Upper lobe of left lung (tissue), 6 donors: ENCODE measurements around the gene GLO1. TPM values are rescaled to one million over a fixed set of nuclear protein-coding genes. Genes with fewer than 3 reads are reported as not detected.

ENCODE experiments used
- ATAC-seq, 2 donors: fragments of 200-7000 bp; cut with Tn5 transposase; one replicate each; pipeline ENCODE4 v1.9.1; 2022; ENCODE audit warnings: mild to moderate bottlenecking in 2 of 2, moderate library complexity in 2 of 2; ENCODE audit not compliant: low FRiP score in 2 of 2
- DNase-seq, 2 donors: peaks; one replicate each; pipeline ENCODE4 v3.0.0-alpha.2; 2019 to 2020
- H3K27ac ChIP-seq, 4 donors: fragments of 200-600 bp; sonication (generic); one replicate each; pipeline ENCODE4 v1.5.1; 2016 to 2019
- H3K27me3 ChIP-seq, 4 donors: fragments of 200-600 bp; sonication (generic); one replicate each; pipeline ENCODE4 v1.5.1; 2017 to 2019
- H3K36me3 ChIP-seq, 4 donors: fragments of 200-600 bp; sonication (generic); one replicate each; pipeline ENCODE4 v1.5.1; 2016 to 2019
- H3K4me1 ChIP-seq, 4 donors: fragments of 200-600 bp; sonication (generic); one replicate each; pipeline ENCODE4 v1.5.1; 2018 to 2019
- H3K4me3 ChIP-seq, 4 donors: fragments of 200-600 bp; sonication (generic); one replicate each; pipeline ENCODE4 v1.5.1; 2017 to 2019; ENCODE audit warnings: mild to moderate bottlenecking in 2 of 4, moderate library complexity in 1 of 4
- H3K9me3 ChIP-seq, 4 donors: fragments of 200-600 bp; sonication (generic); one replicate each; pipeline ENCODE4 v1.5.1; 2018 to 2019
- EP300 ChIP-seq, 4 donors: sonication (generic); formaldehyde crosslinking; IDR thresholded peaks; one replicate each; pipeline ENCODE4 v1.5.1; 2017; ENCODE audit warnings: antibody characterized with exemption in 4 of 4, control low read depth in 2 of 4
- POLR2A ChIP-seq, 4 donors: fragments of 450-650 bp; IDR thresholded peaks; one replicate each; pipeline ENCODE4 v1.5.1; 2016 to 2017; ENCODE audit warnings: antibody characterized with exemption in 4 of 4, mild to moderate bottlenecking in 2 of 4
- POLR2AphosphoS5 ChIP-seq, 2 donors: sonication (generic); formaldehyde crosslinking; IDR thresholded peaks; one replicate each; pipeline ENCODE4 v1.5.1; 2017; ENCODE audit warnings: antibody characterized with exemption in 2 of 2
- WGBS, 2 donors: methylation state at CpG; one replicate each; pipeline ENCODE4 v1.1.5; 2017 to 2018; 5-methylcytosine and 5-hydroxymethylcytosine counted together
- total RNA-seq, 6 donors: library from RNA; depleted of rRNA in 4 of 6; stranded (reverse); fragments of >200 nt in 4 of 6; gene quantifications; one replicate each; pipeline versions ENCODE4 v1.1.0 to v1.2.1, GENCODE V29; 2016 to 2021
- TF ChIP-seq, protein P1 (sequence below), 6 experiments: fragments of 450-650 bp in 4 of 6; fragments of 200-600 bp in 2 of 6; sonication (generic) in 2 of 6; IDR thresholded peaks; one replicate each; pipeline ENCODE4 v1.5.1; 2016 to 2019; ENCODE audit warnings: antibody characterized with exemption in 6 of 6
- donor health status: DM: no; HTN: no; CAD: no; lungs with moderate emphysema.
- donor health status: DM: no; HTN: yes; CAD: no; lungs with severe emphysema.

The GLO1 gene
- total RNA-seq, result 100 to 1,000 TPM in 1 of 6 donors, 10 to 100 TPM in 5; 25.1 to 111 (median 74.6) TPM

GRCh38 chr6:38702558-38703397 is at the start of gene GLO1:
Gene GLO1 (minus strand): TSS chr6:38703145. CDS start chr6:38703054, 91 bp downstream.
- ATAC-seq (peak; percentile 100), DNase-seq (peak; percentile 98 to 99)
- Histone ChIP-seq H3K27me3 (no peaks in the 10 kb centered on the region), H3K27ac (peak within 1 kb of the TSS; percentile 90 to 96 (median 92)), H3K4me3 (peak within 1 kb of the TSS; percentile 84 to 92 (median 89)), H3K9me3 (peaks cover 0 to 10% (median under 1%) of the 10 kb centered on the region in 4 donors), H3K4me1 (peaks cover 3 to 11% (median 8%) of the 10 kb centered on the region in 4 donors), H3K36me3 (peaks cover 0 to 3% (median 0%) of the 10 kb centered on the region in 4 donors)
- TF ChIP-seq EP300 (IDR thresholded peaks at IDR 0.05) (no peak), POLR2A (IDR thresholded peaks at IDR 0.05) (peak in 3 of 4 donors; percentile 91 to 95 (median 94)), POLR2AphosphoS5 (IDR thresholded peaks at IDR 0.05) (peak; percentile 92 to 99)
- TF ChIP-seq, protein P1, sequence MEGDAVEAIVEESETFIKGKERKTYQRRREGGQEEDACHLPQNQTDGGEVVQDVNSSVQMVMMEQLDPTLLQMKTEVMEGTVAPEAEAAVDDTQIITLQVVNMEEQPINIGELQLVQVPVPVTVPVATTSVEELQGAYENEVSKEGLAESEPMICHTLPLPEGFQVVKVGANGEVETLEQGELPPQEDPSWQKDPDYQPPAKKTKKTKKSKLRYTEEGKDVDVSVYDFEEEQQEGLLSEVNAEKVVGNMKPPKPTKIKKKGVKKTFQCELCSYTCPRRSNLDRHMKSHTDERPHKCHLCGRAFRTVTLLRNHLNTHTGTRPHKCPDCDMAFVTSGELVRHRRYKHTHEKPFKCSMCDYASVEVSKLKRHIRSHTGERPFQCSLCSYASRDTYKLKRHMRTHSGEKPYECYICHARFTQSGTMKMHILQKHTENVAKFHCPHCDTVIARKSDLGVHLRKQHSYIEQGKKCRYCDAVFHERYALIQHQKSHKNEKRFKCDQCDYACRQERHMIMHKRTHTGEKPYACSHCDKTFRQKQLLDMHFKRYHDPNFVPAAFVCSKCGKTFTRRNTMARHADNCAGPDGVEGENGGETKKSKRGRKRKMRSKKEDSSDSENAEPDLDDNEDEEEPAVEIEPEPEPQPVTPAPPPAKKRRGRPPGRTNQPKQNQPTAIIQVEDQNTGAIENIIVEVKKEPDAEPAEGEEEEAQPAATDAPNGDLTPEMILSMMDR (IDR thresholded peaks at IDR 0.05), result no peak
- WGBS, 2 donors, result 0% methylated on average over 23 to 42 of the region's 53 CpGs

GRCh38 chr6:38750968-38751615 is 48.1 kb upstream of the GLO1 start:
- TF ChIP-seq POLR2A (IDR thresholded peaks at IDR 0.05) (no peak), POLR2AphosphoS5 (IDR thresholded peaks at IDR 0.05) (no peak), EP300 (IDR thresholded peaks at IDR 0.05) (no peak)
- TF ChIP-seq, protein P1 (IDR thresholded peaks at IDR 0.05), result no peak
- DNase-seq (no peak), ATAC-seq (no peak)

GRCh38 chr6:38749473-38749872 is 46.5 kb upstream of the GLO1 start:
- H3K4me3 ChIP-seq, result no peak overlapping the region
- no peak for ATAC-seq
- no peaks in the 10 kb centered on the region for H3K4me1 ChIP-seq
- TF ChIP-seq POLR2A (IDR thresholded peaks at IDR 0.05), result no peak
- TF ChIP-seq, protein P1 (IDR thresholded peaks at IDR 0.05), result no peak
- no peak for TF ChIP-seq EP300 (IDR thresholded peaks at IDR 0.05)
- TF ChIP-seq POLR2AphosphoS5 (IDR thresholded peaks at IDR 0.05), result no peak
- 81 to 93% methylated on average over 1 of the region's 1 CpG for WGBS, 2 donors
- H3K27me3 ChIP-seq, result no peaks in the 10 kb centered on the region
- H3K36me3 ChIP-seq, result no peaks in the 10 kb centered on the region
- no peak overlapping the region for H3K27ac ChIP-seq
- H3K9me3 ChIP-seq, result no peaks in the 10 kb centered on the region
- no peak for DNase-seq

More at GRCh38 chr6:38750968-38751615, 48.1 kb upstream of the GLO1 start:
- H3K4me3 ChIP-seq, result no peak overlapping the region
- H3K27ac ChIP-seq, result no peak overlapping the region
- no peaks in the 10 kb centered on the region for H3K27me3 ChIP-seq
- no peaks in the 10 kb centered on the region for H3K4me1 ChIP-seq
- 53 to 86% methylated on average over 1 of the region's 1 CpG for WGBS, 2 donors
- H3K9me3 ChIP-seq, result no peaks in the 10 kb centered on the region
- no peaks in the 10 kb centered on the region for H3K36me3 ChIP-seq

DNA sequence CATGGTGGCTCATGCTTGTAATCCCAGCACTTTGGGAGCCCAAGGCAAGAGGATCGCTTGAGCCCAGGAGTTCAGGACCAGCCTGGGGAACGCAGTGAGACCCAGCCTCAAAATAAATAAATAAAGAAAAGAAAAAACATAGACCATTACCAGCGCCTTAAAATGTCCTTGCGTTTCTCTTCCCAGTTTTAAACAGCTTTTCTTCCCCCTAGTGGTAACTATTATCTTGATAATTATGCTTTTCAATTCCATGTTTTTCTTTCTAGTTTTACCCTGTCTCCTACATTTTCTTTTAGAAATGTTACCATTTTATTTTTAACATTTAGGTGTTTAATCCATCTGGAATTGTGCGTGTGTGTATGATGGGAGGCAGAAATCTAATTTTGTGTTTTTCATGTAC is 36.6 kb upstream of the GLO1 start:
- Histone ChIP-seq H3K36me3 (no peaks in the 10 kb centered on the region), H3K27me3 (no peaks in the 10 kb centered on the region), H3K4me3 (no peak overlapping the region), H3K4me1 (peaks cover 0 to 15% (median 4%) of the 10 kb centered on the region in 4 donors), H3K27ac (no peak overlapping the region), H3K9me3 (peaks cover 0 to 4% (median 0%) of the 10 kb centered on the region in 4 donors)
- TF ChIP-seq EP300 (IDR thresholded peaks at IDR 0.05), result no peak
- TF ChIP-seq, protein P1 (IDR thresholded peaks at IDR 0.05), result peak in 3 of 6 experiments; percentile 14 to 20 (median 14)
- DNase-seq, result no peak
- WGBS, 2 donors, result 40 to 49% methylated on average over 5 of the region's 5 CpGs
- no peak for ATAC-seq
